ENCODE results near the gene DCAF7.

The DCAF7 gene

GRCh38 chr17:63516910-63517824 lies 33.1 kb upstream of the DCAF7 start:
- Histone ChIP-seq H2AFZ (ENCODE audit: low read depth, low read length) (no peak overlapping the region), H3K9me3 (ENCODE audit: low read length) (no peaks in the 10 kb centered on the region), H3K27me3 (ENCODE audit: insufficient read depth, low read length) (peaks cover 12% of the 10 kb centered on the region), H3K4me1 (ENCODE audit: insufficient read depth, low read length) (no peaks in the 10 kb centered on the region), H3K36me3 (ENCODE audit: insufficient read depth, low read length) (no peaks in the 10 kb centered on the region), H3K4me3 (ENCODE audit: low read length) (no peak overlapping the region)

GRCh38 chr17:63517825-63518534 lies 32.3 kb upstream of the DCAF7 start:
- Histone ChIP-seq H2AFZ (ENCODE audit: low read depth, low read length) (no peak overlapping the region), H3K4me3 (ENCODE audit: low read length) (no peak overlapping the region), H3K4me1 (ENCODE audit: insufficient read depth, low read length) (no peaks in the 10 kb centered on the region), H3K27me3 (ENCODE audit: insufficient read depth, low read length) (peaks cover 12% of the 10 kb centered on the region), H3K9me3 (ENCODE audit: low read length) (no peaks in the 10 kb centered on the region), H3K36me3 (ENCODE audit: insufficient read depth, low read length) (no peaks in the 10 kb centered on the region)

- Histone ChIP-seq H3K27me3 (ENCODE audit: insufficient read depth, low read length) (peaks cover 14% of the 10 kb centered on the region), H3K36me3 (ENCODE audit: insufficient read depth, low read length) (no peaks in the 10 kb centered on the region), H3K9me3 (ENCODE audit: low read length) (no peaks in the 10 kb centered on the region), H3K4me3 (ENCODE audit: low read length) (no peak overlapping the region), H2AFZ (ENCODE audit: low read depth, low read length) (no peak overlapping the region), H3K4me1 (ENCODE audit: insufficient read depth, low read length) (peaks cover 3% of the 10 kb centered on the region)
Measured at GRCh38 chr17:63519116-63519881, 31.0 kb upstream of the DCAF7 start.

GRCh38 chr17:63519972-63520882 lies 30.1 kb upstream of the DCAF7 start:
- Histone ChIP-seq H3K9me3 (ENCODE audit: low read length) (no peaks in the 10 kb centered on the region), H3K4me3 (ENCODE audit: low read length) (no peak overlapping the region), H3K27me3 (ENCODE audit: insufficient read depth, low read length) (peaks cover 9% of the 10 kb centered on the region), H3K36me3 (ENCODE audit: insufficient read depth, low read length) (no peaks in the 10 kb centered on the region), H3K4me1 (ENCODE audit: insufficient read depth, low read length) (peaks cover 3% of the 10 kb centered on the region), H2AFZ (ENCODE audit: low read depth, low read length) (no peak overlapping the region)

GRCh38 chr17:63523253-63523855 lies 26.9 kb upstream of the DCAF7 start, which contains the start of gene KCNH6:
Gene KCNH6 (plus strand): TSS chr17:63523358. CDS start chr17:63523414, 56 bp downstream.
- Histone ChIP-seq H3K4me1 (ENCODE audit: insufficient read depth, low read length) (peaks cover 3% of the 10 kb centered on the region), H3K27me3 (ENCODE audit: insufficient read depth, low read length) (peaks cover 27% of the 10 kb centered on the region), H3K4me3 (ENCODE audit: low read length) (peak within 1 kb of the TSS; percentile 32), H2AFZ (ENCODE audit: low read depth, low read length) (no peak within 1 kb of the TSS), H3K36me3 (ENCODE audit: insufficient read depth, low read length) (no peaks in the 10 kb centered on the region), H3K9me3 (ENCODE audit: low read length) (no peaks in the 10 kb centered on the region)

- Histone ChIP-seq H3K27me3 (ENCODE audit: insufficient read depth, low read length) (peaks cover 23% of the 10 kb centered on the region), H3K4me1 (ENCODE audit: insufficient read depth, low read length) (peaks cover 3% of the 10 kb centered on the region)
Measured at GRCh38 chr17:63524051-63524450, 26.2 kb upstream of the DCAF7 start.

GRCh38 chr17:63525190-63525946 lies 24.9 kb upstream of the DCAF7 start:
- Histone ChIP-seq H3K27me3 (ENCODE audit: insufficient read depth, low read length) (peaks cover 23% of the 10 kb centered on the region), H3K4me1 (ENCODE audit: insufficient read depth, low read length) (peaks cover 3% of the 10 kb centered on the region), H2AFZ (ENCODE audit: low read depth, low read length) (no peak overlapping the region), H3K9me3 (ENCODE audit: low read length) (no peaks in the 10 kb centered on the region), H3K4me3 (ENCODE audit: low read length) (no peak overlapping the region), H3K36me3 (ENCODE audit: insufficient read depth, low read length) (no peaks in the 10 kb centered on the region)

More at GRCh38 chr17:63524051-63524450, 26.2 kb upstream of the DCAF7 start:
- no peak overlapping the region for H2AFZ ChIP-seq (ENCODE audit: low read depth, low read length)
- no peaks in the 10 kb centered on the region for H3K36me3 ChIP-seq (ENCODE audit: insufficient read depth, low read length)
- H3K9me3 ChIP-seq (ENCODE audit: low read length), result no peaks in the 10 kb centered on the region
- no peak overlapping the region for H3K4me3 ChIP-seq (ENCODE audit: low read length)

GRCh38 chr17:63526861-63527260 lies 23.4 kb upstream of the DCAF7 start:
- Histone ChIP-seq H3K4me1 (ENCODE audit: insufficient read depth, low read length) (peaks cover 3% of the 10 kb centered on the region), H3K4me3 (ENCODE audit: low read length) (no peak overlapping the region), H3K36me3 (ENCODE audit: insufficient read depth, low read length) (no peaks in the 10 kb centered on the region), H3K27me3 (ENCODE audit: insufficient read depth, low read length) (peaks cover 20% of the 10 kb centered on the region), H2AFZ (ENCODE audit: low read depth, low read length) (no peak overlapping the region), H3K9me3 (ENCODE audit: low read length) (no peaks in the 10 kb centered on the region)

- H3K36me3 ChIP-seq (ENCODE audit: insufficient read depth, low read length), result no peaks in the 10 kb centered on the region
- H3K27me3 ChIP-seq (ENCODE audit: insufficient read depth, low read length), result peaks cover 20% of the 10 kb centered on the region
- H3K4me1 ChIP-seq (ENCODE audit: insufficient read depth, low read length), result peaks cover 3% of the 10 kb centered on the region
- no peaks in the 10 kb centered on the region for H3K9me3 ChIP-seq (ENCODE audit: low read length)
- no peak overlapping the region for H2AFZ ChIP-seq (ENCODE audit: low read depth, low read length)
- H3K4me3 ChIP-seq (ENCODE audit: low read length), result no peak overlapping the region
Measured at GRCh38 chr17:63528183-63528582, 22.1 kb upstream of the DCAF7 start.

- Histone ChIP-seq H3K4me3 (ENCODE audit: low read length) (no peak overlapping the region), H3K4me1 (ENCODE audit: insufficient read depth, low read length) (no peaks in the 10 kb centered on the region), H3K9me3 (ENCODE audit: low read length) (no peaks in the 10 kb centered on the region), H2AFZ (ENCODE audit: low read depth, low read length) (no peak overlapping the region), H3K36me3 (ENCODE audit: insufficient read depth, low read length) (no peaks in the 10 kb centered on the region), H3K27me3 (ENCODE audit: insufficient read depth, low read length) (peaks cover 18% of the 10 kb centered on the region)
Measured at GRCh38 chr17:63529711-63530556, 20.3 kb upstream of the DCAF7 start.

- H2AFZ ChIP-seq (ENCODE audit: low read depth, low read length), result no peak overlapping the region
- no peaks in the 10 kb centered on the region for H3K36me3 ChIP-seq (ENCODE audit: insufficient read depth, low read length)
- no peak overlapping the region for H3K4me3 ChIP-seq (ENCODE audit: low read length)
- no peaks in the 10 kb centered on the region for H3K9me3 ChIP-seq (ENCODE audit: low read length)
- H3K4me1 ChIP-seq (ENCODE audit: insufficient read depth, low read length), result no peaks in the 10 kb centered on the region
- peaks cover 15% of the 10 kb centered on the region for H3K27me3 ChIP-seq (ENCODE audit: insufficient read depth, low read length)
Measured at GRCh38 chr17:63530557-63531021, 19.7 kb upstream of the DCAF7 start.
